ENCODE data around the gene ADISSP. TPM values are rescaled to one million over a fixed set of nuclear protein-coding genes. Genes with fewer than 3 reads are reported as not detected.

The ADISSP gene
- total RNA-seq: 10 to 100 TPM; 22.7 to 38.0 TPM

GRCh38 chr20:3767427-3768341 is at the start of gene ADISSP:
TSS of gene ADISSP (minus strand) at chr20:3767753. CDS start at chr20:3760100, 7,653 bp downstream.

GRCh38 chr20:3795511-3796468 is 28.2 kb upstream of the ADISSP start, which contains the start of gene CDC25B:
TSS of gene CDC25B (plus strand) at chr20:3796310. CDS start at chr20:3796532, 222 bp downstream.

GRCh38 chr20:3786665-3787323 is 19.2 kb upstream of the ADISSP start, which contains the start of gene CENPB:
TSS of gene CENPB (minus strand) at chr20:3786740. CDS start at chr20:3786483, 257 bp downstream.

GRCh38 chr20:3781153-3781910 is 13.8 kb upstream of the ADISSP start, which contains the start of gene SPEF1:
TSS of gene SPEF1 (minus strand) at chr20:3781448. CDS start at chr20:3781287, 161 bp downstream.

GRCh38 chr20:3732327-3733118 is 35.0 kb downstream of the ADISSP start, which contains the start of gene HSPA12B:
TSS of gene HSPA12B (plus strand) at chr20:3732685. CDS start at chr20:3738675, 5,990 bp downstream.

GRCh38 chr20:3712279-3712873 is 55.2 kb downstream of the ADISSP start, which contains the start of gene SIGLEC1:
TSS of gene SIGLEC1 (minus strand) at chr20:3712600. CDS start at chr20:3707128, 5,472 bp downstream.

Other genes starting within 250 kb of the ADISSP start
- not detected for gene GFRA4, start 104.4 kb downstream of the ADISSP start, total RNA-seq
- under 1 TPM; under 0.01 TPM for gene ADAM33, start 85.7 kb downstream of the ADISSP start, total RNA-seq
- not detected for gene SIGLEC1, start 55.2 kb downstream of the ADISSP start, total RNA-seq
- gene HSPA12B, start 35.1 kb downstream of the ADISSP start, total RNA-seq: under 1 TPM in 1 of 2 donors, not detected in 1; under 0.01 TPM
- gene SPEF1, start 13.7 kb upstream of the ADISSP start, total RNA-seq: under 1 TPM; under 0.01 TPM
- gene CENPB, start 19.0 kb upstream of the ADISSP start, total RNA-seq: 100 to 1,000 TPM in 1 of 2 donors, 10 to 100 TPM in 1; 88.8 to 152 TPM
- 10 to 100 TPM; 43.7 to 74.9 TPM for gene CDC25B, start 28.6 kb upstream of the ADISSP start, total RNA-seq
- gene AP5S1, start 52.8 kb upstream of the ADISSP start, total RNA-seq: 10 to 100 TPM; 22.3 to 22.7 TPM
- 10 to 100 TPM; 17.9 to 24.3 TPM for gene MAVS, start 79.1 kb upstream of the ADISSP start, total RNA-seq
- gene PANK2, start 121.6 kb upstream of the ADISSP start, total RNA-seq: 10 to 100 TPM; 49.6 to 63.6 TPM
- gene RNF24, start 247.8 kb upstream of the ADISSP start, total RNA-seq: 10 to 100 TPM in 1 of 2 donors, 1 to 10 TPM in 1; 7.9 to 11.0 TPM

Measured in melanocyte of skin (primary cell).